Esophagus muscularis mucosa (tissue), 4 donors: ENCODE data around the gene NLRP14. TPM values are rescaled to one million over a fixed set of nuclear protein-coding genes. Genes with fewer than 3 reads are reported as not detected.

Experiments
- DNase-seq: peaks from one replicate; pipeline ENCODE4 v3.0.0-alpha.2; 2017; ENCODE audit errors: extremely low spot score
- H3K27ac ChIP-seq, 4 donors: fragments of 200-600 bp; sonication (generic); replicated peaks in 1 of 4; 1 replicate in 3 of 4; 2 replicates in 1 of 4; pipeline ENCODE4 v1.5.1; 2016 to 2019; ENCODE audit warnings: mild to moderate bottlenecking in 1 of 4
- H3K27me3 ChIP-seq, 4 donors: fragments of 200-600 bp; sonication (generic); one replicate each; pipeline versions ENCODE4 v1.5.1 to v1.6.0; 2016 to 2019
- H3K36me3 ChIP-seq, 4 donors: fragments of 200-600 bp; sonication (generic); one replicate each; pipeline ENCODE4 v1.5.1; 2016 to 2019
- H3K4me1 ChIP-seq, 4 donors: fragments of 200-600 bp; sonication (generic); one replicate each; pipeline ENCODE4 v1.5.1; 2016 to 2019
- H3K4me3 ChIP-seq, 4 donors: fragments of 200-600 bp; sonication (generic); 1 replicate in 2 of 4; 2 replicates in 2 of 4; pipeline ENCODE4 v1.5.1; 2016 to 2019; ENCODE audit warnings: mild to moderate bottlenecking in 4 of 4, moderate library complexity in 1 of 4
- H3K9me3 ChIP-seq, 4 donors: fragments of 200-600 bp; sonication (generic); 1 replicate in 3 of 4; 2 replicates in 1 of 4; pipeline ENCODE4 v1.5.1; 2016 to 2019
- EP300 ChIP-seq: sonication (generic); formaldehyde crosslinking; IDR thresholded peaks from one replicate; pipeline ENCODE4 v1.6.1; 2017; ENCODE audit warnings: antibody characterized with exemption
- POLR2A ChIP-seq: fragments of 450-650 bp; IDR thresholded peaks from one replicate; pipeline ENCODE4 v1.6.1; 2017; ENCODE audit warnings: antibody characterized with exemption, moderate library complexity, mild to moderate bottlenecking, low read depth
- POLR2AphosphoS5 ChIP-seq, 2 donors: sonication (generic); formaldehyde crosslinking; IDR thresholded peaks; one replicate each; pipeline ENCODE4 v1.6.1; 2017; ENCODE audit warnings: antibody characterized with exemption in 2 of 2
- WGBS: methylation state at CpG from one replicate; pipeline ENCODE4 v1.1.5; 2018; 5-methylcytosine and 5-hydroxymethylcytosine counted together
- intact Hi-C: fragments of 100-400 bp; cut with DNase I; formaldehyde crosslinking; loops from one replicate; pipeline ENCODE4 v1.15.1; 2023
- total RNA-seq, 4 donors: library from RNA; depleted of rRNA; stranded (reverse); fragments of >200 nt; gene quantifications; one replicate each; pipeline versions ENCODE4 v1.1.0 to v1.2.1, GENCODE V29; 2016
- TF ChIP-seq, protein P1 (sequence below), 3 experiments: fragments of 200-600 bp in 2 of 3; fragments of 450-650 bp in 1 of 3; sonication (generic) in 2 of 3; IDR thresholded peaks; one replicate each; pipeline ENCODE4 v1.5.1; 2017 to 2019; ENCODE audit warnings: antibody characterized with exemption in 3 of 3, mild to moderate bottlenecking in 2 of 3, moderate library complexity in 1 of 3

NLRP14 gene
- total RNA-seq, 4 donors from 2014 or later, result not detected

DNA sequence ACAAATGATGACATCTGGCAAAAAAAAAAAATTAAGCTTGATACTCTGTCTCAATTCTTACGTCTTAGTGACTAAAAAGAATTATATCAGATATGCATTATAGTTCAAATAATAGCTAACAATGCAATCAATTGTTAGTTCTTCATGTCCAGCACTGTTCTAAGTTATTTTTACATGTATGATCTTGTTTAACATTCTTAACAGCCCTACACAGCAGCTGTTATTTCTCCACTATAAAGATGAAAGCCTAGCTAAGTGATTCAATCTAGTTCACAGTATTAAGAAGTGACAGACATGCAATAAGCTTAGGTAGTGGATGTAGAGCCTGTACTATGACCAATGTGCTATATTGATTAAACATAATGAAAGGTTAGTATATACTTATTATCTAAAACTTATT lies 4.3 kb upstream of the NLRP14 start:
- Histone ChIP-seq H3K27ac (no peak overlapping the region), H3K36me3 (peaks cover 0 to 4% (median 0%) of the 10 kb centered on the region in 4 donors), H3K4me1 (peaks cover 6 to 18% (median 11%) of the 10 kb centered on the region in 4 donors), H3K9me3 (no peaks in the 10 kb centered on the region), H3K27me3 (no peaks in the 10 kb centered on the region), H3K4me3 (no peak overlapping the region)
- DNase-seq, result no peak
- 66% methylated on average over 1 of the region's 1 CpG for WGBS
- intact Hi-C loops, result no loop called here
- TF ChIP-seq, protein P1, sequence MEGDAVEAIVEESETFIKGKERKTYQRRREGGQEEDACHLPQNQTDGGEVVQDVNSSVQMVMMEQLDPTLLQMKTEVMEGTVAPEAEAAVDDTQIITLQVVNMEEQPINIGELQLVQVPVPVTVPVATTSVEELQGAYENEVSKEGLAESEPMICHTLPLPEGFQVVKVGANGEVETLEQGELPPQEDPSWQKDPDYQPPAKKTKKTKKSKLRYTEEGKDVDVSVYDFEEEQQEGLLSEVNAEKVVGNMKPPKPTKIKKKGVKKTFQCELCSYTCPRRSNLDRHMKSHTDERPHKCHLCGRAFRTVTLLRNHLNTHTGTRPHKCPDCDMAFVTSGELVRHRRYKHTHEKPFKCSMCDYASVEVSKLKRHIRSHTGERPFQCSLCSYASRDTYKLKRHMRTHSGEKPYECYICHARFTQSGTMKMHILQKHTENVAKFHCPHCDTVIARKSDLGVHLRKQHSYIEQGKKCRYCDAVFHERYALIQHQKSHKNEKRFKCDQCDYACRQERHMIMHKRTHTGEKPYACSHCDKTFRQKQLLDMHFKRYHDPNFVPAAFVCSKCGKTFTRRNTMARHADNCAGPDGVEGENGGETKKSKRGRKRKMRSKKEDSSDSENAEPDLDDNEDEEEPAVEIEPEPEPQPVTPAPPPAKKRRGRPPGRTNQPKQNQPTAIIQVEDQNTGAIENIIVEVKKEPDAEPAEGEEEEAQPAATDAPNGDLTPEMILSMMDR (IDR thresholded peaks at IDR 0.05), result no peak
- no peak for TF ChIP-seq POLR2A
- no peak for TF ChIP-seq EP300
- no peak for TF ChIP-seq POLR2AphosphoS5 (IDR thresholded peaks at IDR 0.05)

DNA sequence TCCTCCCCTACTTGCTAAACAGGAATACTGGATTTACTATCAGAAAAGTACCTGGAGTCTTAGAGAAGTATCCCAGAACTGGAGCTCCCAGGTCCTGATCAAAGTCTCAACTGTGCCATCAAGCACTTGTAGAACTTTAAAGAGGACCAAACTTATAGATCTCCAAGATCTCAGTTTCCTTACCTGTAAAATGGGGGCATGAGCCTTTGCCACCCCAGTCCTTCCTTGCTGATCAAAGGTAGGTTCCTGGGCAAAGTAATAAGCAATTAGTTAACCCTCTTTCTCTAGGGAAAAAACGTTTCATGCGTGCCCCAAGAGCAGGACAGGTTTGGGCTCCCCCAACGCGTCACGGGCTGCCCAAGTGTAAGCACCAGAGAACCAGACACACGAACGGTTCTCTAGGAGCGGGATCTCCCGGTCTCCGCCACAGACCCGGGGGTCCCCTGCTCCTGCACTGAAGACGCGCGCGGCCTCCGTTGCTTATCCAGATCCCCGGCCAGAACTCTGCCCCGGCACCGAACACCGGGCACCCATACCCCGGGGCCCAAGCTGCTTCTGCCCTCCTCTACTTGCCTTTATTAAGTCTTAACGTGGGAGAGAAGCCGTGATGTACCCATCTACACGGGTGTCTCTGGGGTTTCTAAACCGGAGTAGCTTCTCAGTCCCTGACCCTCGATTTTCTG lies 638 bp upstream of the NLRP14 start:
- peak overlapping the region; percentile 60 to 78 (median 66) for H3K4me3 ChIP-seq
- H3K27me3 ChIP-seq, result no peaks in the 10 kb centered on the region
- TF ChIP-seq EP300 (no peak), POLR2AphosphoS5 (IDR thresholded peaks at IDR 0.05) (no peak), POLR2A (no peak)
- TF ChIP-seq, protein P1 (IDR thresholded peaks at IDR 0.05), result no peak
- H3K27ac ChIP-seq, result peak overlapping the region; percentile 67 to 86 (median 76)
- peaks cover 8 to 24% (median 14%) of the 10 kb centered on the region in 4 donors for H3K4me1 ChIP-seq
- no peaks in the 10 kb centered on the region for H3K36me3 ChIP-seq
- intact Hi-C loops, result no loop called here
- 3% methylated on average over 22 of the region's 26 CpGs for WGBS
- DNase-seq, result no peak
- no peaks in the 10 kb centered on the region for H3K9me3 ChIP-seq

DNA sequence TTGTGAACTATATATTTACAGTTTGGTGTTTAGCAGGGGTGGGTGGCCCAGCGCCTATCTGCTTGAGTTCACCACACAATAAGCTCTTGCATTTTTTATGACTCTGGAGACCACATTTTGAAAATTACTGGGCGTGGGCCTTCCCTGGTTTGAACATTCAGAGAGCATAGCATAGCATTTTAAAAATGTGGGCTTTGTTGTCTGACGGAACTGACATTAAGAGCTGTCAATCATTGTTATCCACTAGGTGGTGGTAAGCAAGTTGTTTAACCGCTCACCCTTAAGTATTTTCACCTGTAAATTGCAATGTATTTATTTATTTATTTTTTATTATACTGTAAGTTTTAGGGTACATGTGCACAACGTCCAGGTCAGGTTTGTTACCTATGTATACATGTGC lies 1.0 kb downstream of the NLRP14 start:
- H3K9me3 ChIP-seq, result no peaks in the 10 kb centered on the region
- no peaks in the 10 kb centered on the region for H3K36me3 ChIP-seq
- DNase-seq, result no peak
- no peak overlapping the region for H3K27ac ChIP-seq
- H3K4me1 ChIP-seq, result peaks cover 8 to 24% (median 14%) of the 10 kb centered on the region in 4 donors
- intact Hi-C loops, result no loop called here
- TF ChIP-seq EP300 (no peak), POLR2A (no peak), POLR2AphosphoS5 (IDR thresholded peaks at IDR 0.05) (no peak)
- TF ChIP-seq, protein P1 (IDR thresholded peaks at IDR 0.05), result no peak
- H3K4me3 ChIP-seq, result no peak overlapping the region
- 92% methylated on average over 5 of the region's 5 CpGs for WGBS
- H3K27me3 ChIP-seq, result no peaks in the 10 kb centered on the region

DNA sequence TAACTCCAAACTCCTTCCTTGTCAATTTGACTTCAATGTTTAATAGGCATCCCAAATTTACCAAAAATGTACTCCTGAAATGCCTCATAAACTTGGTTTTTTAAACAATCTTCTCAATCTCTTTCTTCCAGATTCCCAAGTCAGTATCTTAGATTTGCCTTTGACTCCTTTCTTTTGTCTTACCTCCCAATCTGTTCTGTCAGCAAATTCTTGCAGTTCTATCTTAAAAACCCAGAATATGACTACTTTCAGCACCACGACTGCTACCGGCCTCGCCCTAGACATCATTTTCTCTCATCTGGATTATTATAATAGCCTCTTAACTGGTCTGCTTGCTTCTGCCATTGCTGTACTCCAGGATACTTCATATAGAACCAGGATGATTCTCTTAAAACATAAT lies 7.9 kb downstream of the NLRP14 start:
- Histone ChIP-seq H3K4me1 (no peaks in the 10 kb centered on the region), H3K27me3 (no peaks in the 10 kb centered on the region), H3K9me3 (no peaks in the 10 kb centered on the region), H3K4me3 (no peak overlapping the region), H3K36me3 (no peaks in the 10 kb centered on the region), H3K27ac (no peak overlapping the region)
- TF ChIP-seq, protein P1 (IDR thresholded peaks at IDR 0.05), result no peak
- TF ChIP-seq POLR2AphosphoS5 (IDR thresholded peaks at IDR 0.05) (no peak), EP300 (no peak), POLR2A (no peak)
- DNase-seq, result no peak
- intact Hi-C loops, result no loop called here
- WGBS, result 88% methylated on average over 3 of the region's 3 CpGs

DNA sequence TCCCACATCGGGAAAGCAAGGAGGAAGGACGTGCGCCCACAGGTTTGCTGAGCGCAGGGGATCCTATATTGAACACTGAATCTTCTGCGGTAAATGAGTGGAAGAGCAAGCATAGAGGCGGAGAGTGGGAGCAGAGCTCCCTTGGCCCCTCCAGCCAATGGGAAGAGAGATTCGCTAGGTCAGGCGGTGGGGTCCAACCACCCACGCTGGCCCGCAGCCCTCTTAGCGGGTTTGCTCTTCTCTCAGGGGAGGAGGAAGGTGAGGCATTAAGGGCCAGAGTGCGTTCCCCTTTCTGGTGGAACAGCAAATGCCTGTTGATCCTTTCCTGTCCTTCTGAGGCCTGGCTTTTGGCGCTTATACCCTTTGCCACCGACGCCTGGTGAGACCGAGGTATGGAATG lies 10.6 kb downstream of the NLRP14 start:
- H3K4me3 ChIP-seq, result no peak overlapping the region
- no peak for DNase-seq
- H3K27ac ChIP-seq, result no peak overlapping the region
- no peak for TF ChIP-seq EP300
- TF ChIP-seq, protein P1 (IDR thresholded peaks at IDR 0.05), result no peak
- no peak for TF ChIP-seq POLR2A
- no peak for TF ChIP-seq POLR2AphosphoS5 (IDR thresholded peaks at IDR 0.05)
- H3K9me3 ChIP-seq, result no peaks in the 10 kb centered on the region
- H3K27me3 ChIP-seq, result no peaks in the 10 kb centered on the region
- 87% methylated on average over 11 of the region's 16 CpGs for WGBS
- intact Hi-C loops, result no loop called here
- no peaks in the 10 kb centered on the region for H3K4me1 ChIP-seq
- H3K36me3 ChIP-seq, result no peaks in the 10 kb centered on the region
